Type B pancreatic cell (in vitro differentiated cells): ENCODE results near the gene ICAM3. TPM values are rescaled to one million over a fixed set of nuclear protein-coding genes. Genes with fewer than 3 reads are reported as not detected.

Experiments used
- DNase-seq: peaks from one replicate; pipeline ENCODE4 v3.0.0; 2021; ENCODE audit warnings: mixed read lengths; ENCODE audit not compliant: unreplicated experiment; ENCODE audit errors: extremely low spot score
- H3K27ac Mint-ChIP-seq: 2 replicates; pipeline ENCODE4 v1.8.0; 2021; ENCODE audit warnings: mild to moderate bottlenecking, mixed read lengths
- H3K27me3 Mint-ChIP-seq: 2 replicates; pipeline ENCODE4 v1.8.0; 2021; ENCODE audit warnings: mixed read lengths
- H3K36me3 Mint-ChIP-seq: 2 replicates; pipeline ENCODE4 v1.8.0; 2021; ENCODE audit warnings: mixed read lengths
- H3K4me1 Mint-ChIP-seq: one replicate; pipeline ENCODE4 v1.8.0; 2021; ENCODE audit warnings: mixed read lengths; ENCODE audit not compliant: unreplicated experiment
- H3K4me3 Mint-ChIP-seq: 2 replicates; pipeline ENCODE4 v1.8.0; 2021; ENCODE audit warnings: mild to moderate bottlenecking, mixed read lengths
- H3K9me3 Mint-ChIP-seq: 2 replicates; pipeline ENCODE4 v1.8.0; 2021; ENCODE audit warnings: mixed read lengths
- total RNA-seq: library from RNA; stranded (reverse); gene quantifications from 2 replicates; pipeline ENCODE4 v1.2.1, GENCODE V29; 2021; ENCODE audit warnings: low replicate concordance
- TF ChIP-seq, protein P1 (sequence below): fragments of 200-600 bp; sonication (generic); conservative IDR thresholded peaks from 2 replicates; pipeline ENCODE4 v1.5.0; 2021; ENCODE audit warnings: antibody characterized with exemption, mild to moderate bottlenecking

Gene ICAM3
- total RNA-seq, 1 donor from 2014 or later = 8.2 TPM

DNA sequence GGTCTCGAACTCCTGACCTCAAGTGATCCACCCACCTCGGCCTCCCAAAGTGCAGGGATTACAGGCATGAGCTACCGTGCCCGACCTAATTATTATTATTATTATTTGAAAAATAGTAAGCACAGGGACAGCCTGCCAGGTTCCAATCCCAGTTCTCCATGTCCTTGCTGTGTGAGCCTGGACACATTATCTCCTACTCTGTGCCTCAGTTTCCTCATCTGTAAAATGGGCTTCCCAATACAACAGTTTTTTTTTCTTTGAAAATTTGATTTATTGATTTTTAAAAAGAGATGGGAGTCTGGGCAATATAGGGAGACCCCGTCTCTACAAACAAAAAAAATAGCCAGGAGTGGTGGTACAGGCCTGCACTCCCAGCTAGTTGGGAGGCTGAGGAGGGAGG lies 33.1 kb downstream of the ICAM3 start:
- no peak overlapping the region for H3K27ac Mint-ChIP-seq
- H3K36me3 Mint-ChIP-seq = no peaks in the 10 kb centered on the region
- DNase-seq = no peak
- TF ChIP-seq, protein P1, sequence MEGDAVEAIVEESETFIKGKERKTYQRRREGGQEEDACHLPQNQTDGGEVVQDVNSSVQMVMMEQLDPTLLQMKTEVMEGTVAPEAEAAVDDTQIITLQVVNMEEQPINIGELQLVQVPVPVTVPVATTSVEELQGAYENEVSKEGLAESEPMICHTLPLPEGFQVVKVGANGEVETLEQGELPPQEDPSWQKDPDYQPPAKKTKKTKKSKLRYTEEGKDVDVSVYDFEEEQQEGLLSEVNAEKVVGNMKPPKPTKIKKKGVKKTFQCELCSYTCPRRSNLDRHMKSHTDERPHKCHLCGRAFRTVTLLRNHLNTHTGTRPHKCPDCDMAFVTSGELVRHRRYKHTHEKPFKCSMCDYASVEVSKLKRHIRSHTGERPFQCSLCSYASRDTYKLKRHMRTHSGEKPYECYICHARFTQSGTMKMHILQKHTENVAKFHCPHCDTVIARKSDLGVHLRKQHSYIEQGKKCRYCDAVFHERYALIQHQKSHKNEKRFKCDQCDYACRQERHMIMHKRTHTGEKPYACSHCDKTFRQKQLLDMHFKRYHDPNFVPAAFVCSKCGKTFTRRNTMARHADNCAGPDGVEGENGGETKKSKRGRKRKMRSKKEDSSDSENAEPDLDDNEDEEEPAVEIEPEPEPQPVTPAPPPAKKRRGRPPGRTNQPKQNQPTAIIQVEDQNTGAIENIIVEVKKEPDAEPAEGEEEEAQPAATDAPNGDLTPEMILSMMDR = no peak
- no peaks in the 10 kb centered on the region for H3K9me3 Mint-ChIP-seq
- H3K27me3 Mint-ChIP-seq = peaks cover 10% of the 10 kb centered on the region
- no peak overlapping the region for H3K4me3 Mint-ChIP-seq
- H3K4me1 Mint-ChIP-seq = no peaks in the 10 kb centered on the region

DNA sequence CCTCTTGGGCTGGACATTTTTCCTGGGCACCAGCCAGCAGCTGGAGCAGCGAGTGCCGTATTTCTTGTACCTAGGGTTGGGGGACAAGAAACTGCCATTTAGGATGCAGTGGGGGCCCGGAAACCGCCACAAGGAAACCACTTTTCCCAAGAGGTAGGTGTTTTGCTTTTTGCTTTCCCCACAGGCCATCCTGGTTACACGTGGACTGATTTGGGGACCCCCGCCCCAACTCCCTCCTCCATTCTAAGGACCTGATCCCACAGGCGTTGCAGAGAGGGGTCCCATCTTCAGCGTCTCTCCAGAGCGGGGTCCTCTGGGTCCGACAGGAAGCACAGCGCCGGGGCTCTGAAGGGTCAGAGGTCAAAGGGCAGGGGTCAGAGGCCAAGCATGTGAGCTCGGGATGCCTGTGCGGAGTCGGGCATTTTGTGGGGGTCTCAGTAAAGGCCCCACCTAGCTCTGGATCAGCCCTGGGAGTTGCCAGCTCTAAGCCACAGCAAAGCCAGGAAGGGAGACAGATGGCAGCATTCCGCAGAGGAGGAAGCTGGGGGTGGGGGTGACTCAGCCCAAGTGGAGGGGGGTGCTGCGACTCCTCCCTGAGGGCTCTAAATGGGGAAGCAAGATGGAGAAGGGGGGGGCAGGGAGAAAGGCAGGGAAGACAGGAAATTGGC lies 34.2 kb downstream of the ICAM3 start:
- Mint-ChIP-seq H3K9me3 (no peaks in the 10 kb centered on the region), H3K4me3 (no peak overlapping the region), H3K36me3 (no peaks in the 10 kb centered on the region), H3K27ac (no peak overlapping the region), H3K27me3 (peaks cover 13% of the 10 kb centered on the region), H3K4me1 (no peaks in the 10 kb centered on the region)
- no peak for DNase-seq
- TF ChIP-seq, protein P1 = no peak

DNA sequence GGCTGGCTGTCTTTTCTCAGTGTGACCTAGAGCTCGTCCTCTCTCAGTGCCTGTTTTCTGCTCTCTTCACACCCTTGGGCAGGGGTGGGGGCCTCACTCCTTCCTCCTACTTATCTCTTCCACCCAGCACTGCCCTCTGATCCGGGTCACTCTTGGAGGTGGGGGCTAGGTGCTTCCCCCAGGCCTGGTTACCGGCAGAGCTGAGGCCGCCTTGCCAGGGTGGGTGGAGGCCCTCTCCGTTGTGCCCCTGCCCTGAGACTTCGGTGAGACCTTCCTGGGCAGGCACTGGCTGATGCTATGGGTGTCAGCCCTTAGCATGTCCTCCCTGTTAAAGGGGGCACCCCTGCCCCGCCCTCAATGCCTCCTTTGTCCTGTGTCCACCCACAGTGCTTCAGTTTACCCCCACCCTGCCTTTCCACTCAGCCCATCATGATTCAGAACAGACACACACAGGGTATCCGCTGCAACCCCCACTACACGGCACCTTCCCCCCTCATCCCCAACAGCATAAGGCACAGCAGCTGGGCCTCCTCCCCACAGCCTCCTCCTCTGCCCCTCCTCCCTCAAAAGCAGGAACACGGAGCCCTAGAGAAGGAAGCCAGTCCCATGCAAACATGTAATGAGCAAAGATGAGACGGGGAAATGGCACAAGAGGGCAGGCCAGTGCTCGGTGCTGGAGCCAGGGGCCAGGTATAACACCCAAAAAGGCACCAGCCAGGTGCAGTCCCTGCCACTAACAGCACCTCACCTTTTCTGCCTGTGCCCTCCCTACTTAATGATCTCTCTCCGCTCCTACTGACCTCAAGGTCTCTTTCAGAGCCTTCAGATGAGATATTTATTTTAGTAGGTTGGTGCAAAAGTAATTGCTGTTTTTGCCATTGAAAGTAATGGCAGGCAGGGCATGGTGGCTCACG lies 39.6 kb downstream of the ICAM3 start:
- Mint-ChIP-seq H3K4me3 (no peak overlapping the region), H3K36me3 (no peaks in the 10 kb centered on the region), H3K27me3 (peaks cover 47% of the 10 kb centered on the region), H3K9me3 (no peaks in the 10 kb centered on the region), H3K4me1 (peaks cover 5% of the 10 kb centered on the region), H3K27ac (no peak overlapping the region)
- TF ChIP-seq, protein P1 = no peak
- DNase-seq = no peak

DNA sequence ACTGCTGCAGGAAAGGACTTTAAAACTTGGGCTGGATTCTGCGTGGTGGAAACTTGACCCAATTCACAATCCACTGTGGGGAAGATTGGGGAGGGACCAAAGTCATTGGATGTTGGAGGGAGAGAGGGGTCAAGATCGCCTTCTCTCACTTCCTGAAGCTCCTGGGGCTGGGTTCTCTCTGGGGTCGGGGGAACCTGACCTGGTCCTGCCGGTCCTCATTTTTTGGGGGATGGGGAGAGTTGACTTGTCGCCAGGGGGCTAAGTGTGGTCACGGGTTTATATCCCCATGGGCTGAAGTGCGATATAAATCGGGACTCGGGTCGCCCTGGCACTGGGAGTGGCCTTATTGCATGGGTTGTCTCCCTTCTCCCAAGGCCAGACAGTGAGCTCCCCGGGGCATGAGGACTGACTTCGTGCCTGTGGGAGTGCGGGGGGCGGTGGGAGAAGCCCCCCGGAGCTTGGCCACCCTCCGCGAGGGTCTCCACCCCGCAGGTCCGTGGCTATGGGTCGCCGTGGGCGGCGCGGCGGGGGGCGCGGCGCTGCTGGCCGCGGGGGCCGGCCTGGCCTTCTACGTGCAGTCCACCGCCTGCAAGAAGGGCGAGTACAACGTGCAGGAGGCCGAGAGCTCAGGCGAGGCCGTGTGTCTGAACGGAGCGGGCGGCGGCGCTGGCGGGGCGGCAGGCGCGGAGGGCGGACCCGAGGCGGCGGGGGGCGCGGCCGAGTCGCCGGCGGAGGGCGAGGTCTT lies 43.4 kb downstream of the ICAM3 start:
- no peaks in the 10 kb centered on the region for H3K36me3 Mint-ChIP-seq
- no peak overlapping the region for H3K27ac Mint-ChIP-seq
- DNase-seq = no peak
- peaks cover 72% of the 10 kb centered on the region for H3K27me3 Mint-ChIP-seq
- peak overlapping the region; percentile 67 for H3K4me3 Mint-ChIP-seq
- no peaks in the 10 kb centered on the region for H3K9me3 Mint-ChIP-seq
- H3K4me1 Mint-ChIP-seq = peaks cover 15% of the 10 kb centered on the region
- TF ChIP-seq, protein P1 = no peak

DNA sequence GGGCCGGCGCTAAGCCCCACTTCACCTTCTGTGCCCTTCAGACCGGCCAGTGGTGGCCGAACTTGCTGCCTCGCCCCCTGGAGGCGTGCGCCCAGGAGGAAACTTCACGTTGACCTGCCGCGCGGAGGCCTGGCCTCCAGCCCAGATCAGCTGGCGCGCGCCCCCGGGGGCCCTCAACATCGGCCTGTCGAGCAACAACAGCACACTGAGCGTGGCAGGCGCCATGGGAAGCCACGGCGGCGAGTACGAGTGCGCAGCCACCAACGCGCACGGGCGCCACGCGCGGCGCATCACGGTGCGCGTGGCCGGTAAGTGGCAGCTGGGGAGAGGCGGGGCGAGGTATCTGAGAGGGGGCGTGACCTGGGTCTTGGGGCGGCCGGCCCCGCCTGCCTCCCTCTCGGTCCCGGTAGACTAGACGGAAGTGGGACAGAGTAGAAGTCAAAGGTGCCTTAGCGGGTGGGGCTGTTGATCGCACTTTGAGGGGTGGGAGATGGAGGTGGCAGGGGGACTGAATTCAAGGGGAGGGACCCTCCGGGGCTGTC lies 44.0 kb downstream of the ICAM3 start:
- Mint-ChIP-seq H3K36me3 (no peaks in the 10 kb centered on the region), H3K4me1 (peaks cover 18% of the 10 kb centered on the region), H3K9me3 (no peaks in the 10 kb centered on the region), H3K27ac (no peak overlapping the region), H3K4me3 (peak overlapping the region; percentile 67), H3K27me3 (peaks cover 79% of the 10 kb centered on the region)
- TF ChIP-seq, protein P1 = no peak
- no peak for DNase-seq
